Measurements from ENCODE around the gene ZNF789. TPM values are rescaled to one million over a fixed set of nuclear protein-coding genes. Genes with fewer than 3 reads are reported as not detected.

ZNF789 gene
- total and polyA plus RNA-seq, 2 donors (not counting 3 experiments of a cell fraction or from before 2014, with no cell fraction given) = 11.6 to 21.6 TPM

GRCh38 chr7:99489235-99489634, 16.5 kb downstream of the ZNF789 start:
- Histone ChIP-seq H3K27ac (ENCODE audit: insufficient read depth, low read depth, low read length) (no peak overlapping the region), H3K9me1 (replicated peaks; ENCODE audit: control insufficient read depth, extremely low read depth, insufficient read depth, low read length) (no peaks in the 10 kb centered on the region), H3K9me3 (replicated peaks; ENCODE audit: control insufficient read depth, insufficient read depth, low read length) (peaks cover 7% of the 10 kb centered on the region), H3K4me3 (replicated peaks in 1 of 3; ENCODE audit: insufficient read depth in 1 of 3, low read depth in 1 of 3, low read length in 3 of 3) (no peak overlapping the region), H3K9ac (replicated peaks; ENCODE audit: extremely low read depth, insufficient read depth, low read length) (no peak overlapping the region), H4K20me1 (replicated peaks; ENCODE audit: control insufficient read depth, extremely low read depth, insufficient read depth, low read length) (no peaks in the 10 kb centered on the region), H3K27me3 (ENCODE audit: control insufficient read depth in 2 of 2, insufficient read depth in 2 of 2, low read length in 2 of 2) (no peaks in the 10 kb centered on the region), H3K36me3 (ENCODE audit: control insufficient read depth in 2 of 2, extremely low read depth in 1 of 2, insufficient read depth in 2 of 2, low read length in 2 of 2) (peaks cover 12 to 15% of the 10 kb centered on the region in 2 experiments), H3K4me1 (ENCODE audit: control insufficient read depth, extremely low read depth, insufficient read depth, low read length) (peaks cover 6% of the 10 kb centered on the region), H3K79me2 (ENCODE audit: control insufficient read depth, insufficient read depth, low read length) (no peaks in the 10 kb centered on the region), H3K4me2 (ENCODE audit: insufficient read depth, low read length) (no peak overlapping the region), H2AFZ (ENCODE audit: low read depth, low read length) (no peak overlapping the region)
- ChIA-PET POLR2A (no interaction called here), CTCF (interaction anchor here (1.1 to 1.6 kb wide), 2 partner anchors 16 to 26 kb away, joined by 3 to 5 read pairs; no protein-coding TSS in a partner anchor)
- dilution Hi-C loops (cut with MboI; ENCODE audit: extremely low pct_ligation_motif_present, low sequenced_read_pairs) (no loop called here), intact Hi-C loops (cut with micrococcal nuclease) (no loop called here)
- FAIRE-seq = no peak
- no peak for DNase-seq (ENCODE audit: low read depth, low spot score)
- BruUV-seq (replicated peaks) = no TSS peak
- TF ChIP-seq JUN (IDR thresholded peaks at IDR 0.05; ENCODE audit: borderline replicate concordance, insufficient read depth, insufficient read length, low read depth) = no peak
- TF ChIP-seq EZH2 (IDR thresholded peaks at IDR 0.05; ENCODE audit: borderline replicate concordance, low read depth, low read length, severe bottlenecking) = no peak
- no peak for TF ChIP-seq MYC (IDR thresholded peaks at IDR 0.05; ENCODE audit: low read depth, low read length)
- no peak for TF ChIP-seq FOS (IDR thresholded peaks at IDR 0.05; ENCODE audit: borderline replicate concordance, insufficient read depth, low read length)
- no peak for TF ChIP-seq POLR2A (IDR thresholded peaks at IDR 0.05; ENCODE audit: low read depth, low read length)

DNA sequence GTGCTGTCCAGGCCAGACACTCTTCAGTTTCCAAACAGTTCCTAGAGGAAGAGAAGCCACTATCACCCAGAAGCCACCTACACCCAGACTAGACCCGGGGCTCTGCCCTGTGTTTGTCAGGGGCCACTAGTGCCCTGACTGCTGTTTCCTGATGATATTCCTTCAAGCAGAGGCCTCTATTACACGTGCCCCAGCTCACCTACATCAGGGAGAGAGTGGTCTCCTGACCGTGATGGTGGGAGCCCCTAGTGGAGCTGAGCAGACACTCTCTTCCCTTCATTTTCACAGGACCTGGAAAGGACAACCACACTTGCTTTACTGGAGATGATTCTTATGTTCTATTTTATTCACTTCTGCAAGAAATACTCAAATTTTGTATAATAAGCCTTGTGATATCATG, 18.2 kb downstream of the ZNF789 start:
- dilution Hi-C loops (cut with MboI; ENCODE audit: extremely low pct_ligation_motif_present, low sequenced_read_pairs) (no loop called here), intact Hi-C loops (cut with micrococcal nuclease) (no loop called here)
- peaks cover 14 to 19% of the 10 kb centered on the region in 2 experiments for H3K36me3 ChIP-seq (ENCODE audit: control insufficient read depth in 2 of 2, extremely low read depth in 1 of 2, insufficient read depth in 2 of 2, low read length in 2 of 2)
- no peak overlapping the region for H3K27ac ChIP-seq (ENCODE audit: insufficient read depth, low read depth, low read length)
- no TSS peak for BruUV-seq (replicated peaks)
- no peak overlapping the region for H3K9ac ChIP-seq (replicated peaks; ENCODE audit: extremely low read depth, insufficient read depth, low read length)
- CTCF ChIA-PET = interaction anchor here (1.2 kb wide), 1 partner anchor 13 kb away, joined by 5 read pairs; no protein-coding TSS in a partner anchor
- peaks cover 6% of the 10 kb centered on the region for H3K4me1 ChIP-seq (ENCODE audit: control insufficient read depth, extremely low read depth, insufficient read depth, low read length)
- no peaks in the 10 kb centered on the region for H3K9me1 ChIP-seq (replicated peaks; ENCODE audit: control insufficient read depth, extremely low read depth, insufficient read depth, low read length)
- no peak overlapping the region for H3K4me3 ChIP-seq (replicated peaks in 1 of 3; ENCODE audit: insufficient read depth in 1 of 3, low read depth in 1 of 3, low read length in 3 of 3)
- no peaks in the 10 kb centered on the region for H3K79me2 ChIP-seq (ENCODE audit: control insufficient read depth, insufficient read depth, low read length)
- no peak overlapping the region for H2AFZ ChIP-seq (ENCODE audit: low read depth, low read length)
- H3K9me3 ChIP-seq (replicated peaks; ENCODE audit: control insufficient read depth, insufficient read depth, low read length) = peaks cover 7% of the 10 kb centered on the region
- peak overlapping the region; percentile 4 for H3K4me2 ChIP-seq (ENCODE audit: insufficient read depth, low read length)
- TF ChIP-seq POLR2AphosphoS5 (IDR thresholded peaks at IDR 0.05; ENCODE audit: insufficient read depth, low read depth, low read length) (no peak), CTCF (IDR thresholded peaks at IDR 0.05; ENCODE audit: extremely low read depth in 1 of 2, insufficient read depth in 1 of 2, low read depth in 1 of 2, low read length in 2 of 2) (no peak), MAX (IDR thresholded peaks at IDR 0.05; ENCODE audit: insufficient read depth, insufficient read length) (no peak), FOS (IDR thresholded peaks at IDR 0.05; ENCODE audit: borderline replicate concordance, insufficient read depth, low read length) (no peak), MYC (IDR thresholded peaks at IDR 0.05; ENCODE audit: low read depth, low read length) (no peak), GATA2 (IDR thresholded peaks at IDR 0.05; ENCODE audit: insufficient read depth, insufficient read length, low read depth, low read length) (no peak), JUN (IDR thresholded peaks at IDR 0.05; ENCODE audit: borderline replicate concordance, insufficient read depth, insufficient read length, low read depth) (no peak), EZH2 (IDR thresholded peaks at IDR 0.05; ENCODE audit: borderline replicate concordance, low read depth, low read length, severe bottlenecking) (no peak), POLR2A (IDR thresholded peaks at IDR 0.05; ENCODE audit: low read depth, low read length) (no peak)
- H4K20me1 ChIP-seq (replicated peaks; ENCODE audit: control insufficient read depth, extremely low read depth, insufficient read depth, low read length) = no peaks in the 10 kb centered on the region
- no peak for DNase-seq (ENCODE audit: low read depth, low spot score)
- FAIRE-seq = no peak
- no peaks in the 10 kb centered on the region for H3K27me3 ChIP-seq (ENCODE audit: control insufficient read depth in 2 of 2, insufficient read depth in 2 of 2, low read length in 2 of 2)
- POLR2A ChIA-PET = no interaction called here
